ENCODE measurements around the gene TXNDC2.

The TXNDC2 gene

GRCh38 chr18:9860682-9861081 is 25.1 kb upstream of the TXNDC2 start:
- DNase-seq (ENCODE audit: low read depth): no peak

- no peak for DNase-seq (ENCODE audit: low read depth)
Measured at GRCh38 chr18:9861157-9861556, 24.6 kb upstream of the TXNDC2 start.

- DNase-seq (ENCODE audit: low read depth): peak; percentile 10
Measured at GRCh38 chr18:9861933-9862332, 23.8 kb upstream of the TXNDC2 start.

- DNase-seq (ENCODE audit: low read depth): no peak
Measured at GRCh38 chr18:9862686-9863085, 23.1 kb upstream of the TXNDC2 start.

GRCh38 chr18:9863282-9863681 is 22.5 kb upstream of the TXNDC2 start:
- DNase-seq (ENCODE audit: low read depth): no peak

- no peak for DNase-seq (ENCODE audit: low read depth)
Measured at GRCh38 chr18:9865764-9866490, 19.8 kb upstream of the TXNDC2 start.

- DNase-seq (ENCODE audit: low read depth): no peak
Measured at GRCh38 chr18:9866627-9867026, 19.1 kb upstream of the TXNDC2 start.

GRCh38 chr18:9867071-9867594 is 18.6 kb upstream of the TXNDC2 start:
- DNase-seq (ENCODE audit: low read depth): no peak

GRCh38 chr18:9868857-9869714 is 16.7 kb upstream of the TXNDC2 start:
- DNase-seq (ENCODE audit: low read depth): no peak

- DNase-seq (ENCODE audit: low read depth): no peak
Measured at GRCh38 chr18:9869715-9870430, 15.9 kb upstream of the TXNDC2 start.

GRCh38 chr18:9870431-9871008 is 15.3 kb upstream of the TXNDC2 start:
- DNase-seq (ENCODE audit: low read depth): no peak

GRCh38 chr18:9871244-9871746 is 14.5 kb upstream of the TXNDC2 start:
- no peak for DNase-seq (ENCODE audit: low read depth)

GRCh38 chr18:9872823-9873222 is 12.9 kb upstream of the TXNDC2 start:
- DNase-seq (ENCODE audit: low read depth): no peak

GRCh38 chr18:9874728-9875127 is 11.0 kb upstream of the TXNDC2 start:
- DNase-seq (ENCODE audit: low read depth): no peak

- DNase-seq (ENCODE audit: low read depth): no peak
Measured at GRCh38 chr18:9876212-9876866, 9.4 kb upstream of the TXNDC2 start.

- DNase-seq (ENCODE audit: low read depth): no peak
Measured at GRCh38 chr18:9876867-9877654, 8.7 kb upstream of the TXNDC2 start.

- no peak for DNase-seq (ENCODE audit: low read depth)
Measured at GRCh38 chr18:9877655-9878014, 8.1 kb upstream of the TXNDC2 start.

GRCh38 chr18:9878095-9878494 is 7.7 kb upstream of the TXNDC2 start:
- DNase-seq (ENCODE audit: low read depth): no peak

GRCh38 chr18:9878783-9879242 is 7.0 kb upstream of the TXNDC2 start:
- no peak for DNase-seq (ENCODE audit: low read depth)

GRCh38 chr18:9884090-9884489 is 1.7 kb upstream of the TXNDC2 start:
- no peak for DNase-seq (ENCODE audit: low read depth)

Measured in activated T-cell treated with anti-CD3 and anti-CD28 coated beads for 48 hours (primary cell).